Activated CD4-positive, alpha-beta T cell treated with anti-CD3 and anti-CD28 coated beads for 36 hours (primary cell): ENCODE measurements around the gene PHTF2. TPM values are rescaled to one million over a fixed set of nuclear protein-coding genes. Genes with fewer than 3 reads are reported as not detected.

ENCODE experiments used
- ATAC-seq: fragments of 200-7000 bp; cut with Tn5 transposase; one replicate; pipeline ENCODE4 v1.10.0; 2021; ENCODE audit warnings: mild to moderate bottlenecking, moderate library complexity
- CTCF ChIA-PET: fragments of 350-600 bp; sonication (Branson Sonifier 250); formaldehyde crosslinking; loops from one replicate; lab custom pipeline; 2021; ENCODE audit warnings: antibody characterized with exemption; lab: Charles Lee
- POLR2A ChIA-PET: fragments of 350-600 bp; sonication (Branson Sonifier 250); formaldehyde crosslinking; loops from one replicate; lab custom pipeline; 2021; ENCODE audit warnings: antibody characterized with exemption, inconsistent platforms; lab: Charles Lee
- DNase-seq: peaks from one replicate; pipeline ENCODE4 v3.0.0-alpha.2; 2020
- H3K27ac Mint-ChIP-seq: one replicate; pipeline ENCODE4 v1.8.0; 2021; ENCODE audit warnings: mixed read lengths
- H3K27me3 Mint-ChIP-seq: one replicate; pipeline ENCODE4 v1.8.0; 2021; ENCODE audit warnings: mixed read lengths
- H3K36me3 Mint-ChIP-seq: one replicate; pipeline ENCODE4 v1.8.0; 2021; ENCODE audit warnings: low read depth, mixed read lengths
- H3K4me1 Mint-ChIP-seq: one replicate; pipeline ENCODE4 v1.8.0; 2021; ENCODE audit warnings: mixed read lengths
- H3K4me3 Mint-ChIP-seq: one replicate; pipeline ENCODE4 v1.8.0; 2021; ENCODE audit warnings: mild to moderate bottlenecking, moderate library complexity, mixed read lengths
- H3K9me3 Mint-ChIP-seq: one replicate; pipeline ENCODE4 v1.8.0; 2021; ENCODE audit warnings: low read depth, mixed read lengths
- intact Hi-C, 2 experiments: fragments of 100-400 bp; cut with DNase I in 1 of 2; cut with micrococcal nuclease in 1 of 2; formaldehyde crosslinking; loops; one replicate each; pipeline versions ENCODE4 v1.14.2 to v1.15.1; 2022 to 2024; cut with DNase I, micrococcal nuclease
- total RNA-seq, 2 experiments: library from RNA; stranded (reverse); gene quantifications; one replicate each; pipeline ENCODE4 v1.2.3, GENCODE V29; 2021

The PHTF2 gene
- total RNA-seq, 2 experiments from 2014 or later = 25.5 to 26.7 TPM

DNA sequence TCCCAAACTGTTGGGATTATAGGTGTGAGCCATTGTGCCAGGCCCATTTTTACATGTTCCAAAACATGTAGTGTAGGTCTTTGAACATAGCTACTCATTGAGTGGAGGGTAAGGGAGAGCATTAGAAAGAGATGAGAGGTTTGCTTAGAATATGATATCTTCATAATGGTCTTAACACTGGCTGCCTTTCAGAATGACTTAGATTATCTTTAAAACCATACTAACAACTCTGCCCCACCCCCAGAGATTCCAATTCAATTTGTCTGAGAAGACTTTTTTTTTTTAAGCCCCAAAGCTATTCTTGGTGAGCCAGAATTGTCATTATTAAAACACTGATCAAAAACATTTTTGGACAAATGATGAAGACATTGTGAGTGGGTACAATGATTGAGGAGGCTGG is 168.9 kb downstream of the PHTF2 start:
- no peak for DNase-seq
- no peaks in the 10 kb centered on the region for H3K4me1 Mint-ChIP-seq
- ChIA-PET POLR2A (no interaction called here), CTCF (no interaction called here)
- ATAC-seq = no peak
- intact Hi-C loops = no loop called here
- H3K27me3 Mint-ChIP-seq = no peaks in the 10 kb centered on the region
- H3K4me3 Mint-ChIP-seq = no peak overlapping the region
- H3K27ac Mint-ChIP-seq = no peak overlapping the region
- no peaks in the 10 kb centered on the region for H3K36me3 Mint-ChIP-seq
- H3K9me3 Mint-ChIP-seq = no peaks in the 10 kb centered on the region

- no peaks in the 10 kb centered on the region for H3K27me3 Mint-ChIP-seq
- H3K4me1 Mint-ChIP-seq = no peaks in the 10 kb centered on the region
- H3K36me3 Mint-ChIP-seq = no peaks in the 10 kb centered on the region
- POLR2A ChIA-PET = no interaction called here
- CTCF ChIA-PET = no interaction called here
- ATAC-seq (no peak), DNase-seq (no peak)
- intact Hi-C loops = no loop called here
- H3K9me3 Mint-ChIP-seq = no peaks in the 10 kb centered on the region
- H3K4me3 Mint-ChIP-seq = no peak overlapping the region
- no peak overlapping the region for H3K27ac Mint-ChIP-seq
Measured at GRCh38 chr7:77971726-77972125, 173.2 kb downstream of the PHTF2 start.

DNA sequence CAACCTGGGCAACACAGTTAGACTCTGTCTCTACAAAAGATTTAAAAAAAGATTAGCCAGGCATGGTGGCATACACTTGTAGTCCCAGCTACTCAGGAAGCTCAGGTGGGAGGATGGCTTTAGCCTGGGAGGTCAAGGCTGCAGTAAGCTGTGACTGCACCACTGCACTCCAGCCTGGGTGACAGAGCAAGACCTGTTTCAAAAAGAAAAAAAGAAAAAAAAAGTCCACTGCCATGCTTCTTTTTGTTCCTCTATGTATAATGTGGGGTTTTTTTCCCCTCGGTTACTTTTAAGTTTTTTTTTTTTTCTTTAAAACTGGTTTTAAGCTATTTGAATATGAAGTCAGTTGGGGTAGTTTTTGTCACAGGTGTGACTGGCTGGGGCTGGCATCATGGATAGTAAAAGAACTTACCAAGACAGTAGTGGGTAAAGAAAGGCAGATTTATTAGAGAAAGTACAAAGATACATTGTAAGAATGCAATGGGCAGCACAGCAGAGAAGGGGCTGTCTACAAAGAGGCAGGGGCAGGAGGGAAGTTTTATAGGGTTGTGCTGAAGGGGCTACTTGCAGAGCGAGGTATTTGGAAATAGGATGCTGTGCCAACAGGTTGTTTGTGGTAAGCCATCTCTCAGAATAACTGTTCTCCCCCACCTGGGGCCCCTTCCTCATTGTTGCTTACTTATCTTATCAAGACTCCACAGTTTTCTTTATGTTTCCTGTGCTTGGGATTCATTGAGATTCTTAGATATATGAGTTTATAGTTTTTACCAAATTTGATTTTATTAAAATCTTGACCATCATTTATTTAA is 177.3 kb downstream of the PHTF2 start:
- no peak overlapping the region for H3K4me3 Mint-ChIP-seq
- ChIA-PET CTCF (no interaction called here), POLR2A (no interaction called here)
- H3K9me3 Mint-ChIP-seq = no peaks in the 10 kb centered on the region
- H3K36me3 Mint-ChIP-seq = no peaks in the 10 kb centered on the region
- no peaks in the 10 kb centered on the region for H3K4me1 Mint-ChIP-seq
- H3K27ac Mint-ChIP-seq = no peak overlapping the region
- intact Hi-C loops = no loop called here
- peaks cover 4% of the 10 kb centered on the region for H3K27me3 Mint-ChIP-seq
- no peak for DNase-seq
- no peak for ATAC-seq

- H3K27ac Mint-ChIP-seq = no peak overlapping the region
- H3K4me1 Mint-ChIP-seq = no peaks in the 10 kb centered on the region
- intact Hi-C loops = no loop called here
- H3K36me3 Mint-ChIP-seq = no peaks in the 10 kb centered on the region
- ChIA-PET POLR2A (no interaction called here), CTCF (no interaction called here)
- ATAC-seq (no peak), DNase-seq (no peak)
- H3K27me3 Mint-ChIP-seq = peaks cover 8% of the 10 kb centered on the region
- H3K4me3 Mint-ChIP-seq = no peak overlapping the region
- no peaks in the 10 kb centered on the region for H3K9me3 Mint-ChIP-seq
Measured at GRCh38 chr7:77979219-77979618, 180.6 kb downstream of the PHTF2 start.

- H3K36me3 Mint-ChIP-seq = no peaks in the 10 kb centered on the region
- intact Hi-C loops = no loop called here
- DNase-seq (no peak), ATAC-seq (no peak)
- H3K27ac Mint-ChIP-seq = no peak overlapping the region
- peaks cover 8% of the 10 kb centered on the region for H3K27me3 Mint-ChIP-seq
- no peaks in the 10 kb centered on the region for H3K9me3 Mint-ChIP-seq
- ChIA-PET CTCF (no interaction called here), POLR2A (no interaction called here)
- H3K4me1 Mint-ChIP-seq = no peaks in the 10 kb centered on the region
- H3K4me3 Mint-ChIP-seq = no peak overlapping the region
Measured at GRCh38 chr7:77980087-77980713, 181.6 kb downstream of the PHTF2 start.

GRCh38 chr7:77982926-77983550 is 184.5 kb downstream of the PHTF2 start:
- ChIA-PET CTCF (no interaction called here), POLR2A (no interaction called here)
- Mint-ChIP-seq H3K36me3 (no peaks in the 10 kb centered on the region), H3K9me3 (no peaks in the 10 kb centered on the region), H3K4me1 (no peaks in the 10 kb centered on the region), H3K4me3 (no peak overlapping the region), H3K27me3 (peaks cover 11% of the 10 kb centered on the region), H3K27ac (no peak overlapping the region)
- DNase-seq (peak; percentile 36), ATAC-seq (peak; percentile 93)
- intact Hi-C loops = no loop called here

DNA sequence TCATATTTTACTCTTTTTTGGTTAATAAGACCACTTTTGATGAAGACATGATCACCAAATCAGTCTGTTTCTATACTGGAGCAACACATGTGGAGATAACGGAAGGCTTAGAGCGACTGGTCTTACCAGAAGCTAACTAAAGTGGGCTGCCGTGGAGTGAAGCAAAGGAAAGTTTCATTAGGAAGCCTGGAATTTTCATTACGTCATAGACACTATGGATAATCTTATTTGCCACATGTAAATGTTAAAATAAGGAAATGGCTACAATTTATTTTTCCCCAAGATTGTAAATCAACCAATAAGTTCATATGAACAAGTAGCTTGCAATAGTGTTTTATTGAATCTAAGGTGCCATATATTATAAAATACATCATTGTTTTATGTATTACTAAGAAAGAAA is 185.4 kb downstream of the PHTF2 start:
- no peaks in the 10 kb centered on the region for H3K36me3 Mint-ChIP-seq
- peaks cover 11% of the 10 kb centered on the region for H3K27me3 Mint-ChIP-seq
- no peak for ATAC-seq
- ChIA-PET CTCF (no interaction called here), POLR2A (no interaction called here)
- H3K4me1 Mint-ChIP-seq = no peaks in the 10 kb centered on the region
- intact Hi-C loops = no loop called here
- no peak overlapping the region for H3K27ac Mint-ChIP-seq
- H3K9me3 Mint-ChIP-seq = no peaks in the 10 kb centered on the region
- no peak overlapping the region for H3K4me3 Mint-ChIP-seq
- no peak for DNase-seq

DNA sequence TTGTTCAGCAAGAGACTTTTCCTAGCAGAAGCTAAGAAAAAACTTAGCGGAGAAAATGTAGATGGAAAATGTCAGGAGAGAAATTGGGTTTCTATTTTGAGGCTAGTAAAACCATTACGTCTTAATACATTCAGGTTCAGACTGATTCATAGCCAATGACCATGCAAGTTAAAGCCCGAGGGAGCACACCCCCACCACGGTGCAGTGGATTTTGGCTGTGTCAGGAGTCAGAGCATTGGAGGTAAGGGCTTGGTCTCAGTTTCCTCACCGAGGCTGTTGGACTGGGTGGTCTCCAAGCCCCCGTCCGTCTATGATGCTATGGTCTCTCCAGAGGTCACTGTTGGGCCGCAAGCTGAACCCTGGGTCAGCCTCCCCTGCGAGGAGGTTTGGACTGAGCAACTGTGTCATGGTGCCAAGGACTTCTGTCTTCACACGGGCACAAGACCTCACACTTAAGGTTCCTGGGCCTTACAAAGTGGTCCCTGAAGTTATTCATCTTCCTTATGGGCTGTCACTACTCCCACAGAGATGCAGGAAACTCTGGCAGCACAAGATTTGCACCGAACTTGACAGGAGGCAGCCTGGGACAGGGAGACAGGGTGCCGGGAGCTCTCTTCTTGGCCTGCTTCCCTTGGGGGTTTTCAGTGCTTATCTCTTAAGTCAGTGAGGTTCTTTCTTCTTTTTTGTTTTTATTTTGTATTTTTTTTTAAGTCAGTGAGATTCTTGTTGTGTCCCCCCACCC is 186.8 kb downstream of the PHTF2 start:
- Mint-ChIP-seq H3K4me3 (no peak overlapping the region), H3K27me3 (peaks cover 11% of the 10 kb centered on the region), H3K27ac (no peak overlapping the region), H3K9me3 (no peaks in the 10 kb centered on the region), H3K36me3 (no peaks in the 10 kb centered on the region), H3K4me1 (no peaks in the 10 kb centered on the region)
- intact Hi-C loops = no loop called here
- ChIA-PET CTCF (no interaction called here), POLR2A (no interaction called here)
- DNase-seq (no peak), ATAC-seq (no peak)

GRCh38 chr7:77985974-77986339 is 187.4 kb downstream of the PHTF2 start:
- no peak overlapping the region for H3K4me3 Mint-ChIP-seq
- H3K27me3 Mint-ChIP-seq = peaks cover 7% of the 10 kb centered on the region
- H3K4me1 Mint-ChIP-seq = no peaks in the 10 kb centered on the region
- ChIA-PET POLR2A (no interaction called here), CTCF (no interaction called here)
- no peaks in the 10 kb centered on the region for H3K9me3 Mint-ChIP-seq
- ATAC-seq (no peak), DNase-seq (no peak)
- intact Hi-C loops = no loop called here
- H3K36me3 Mint-ChIP-seq = no peaks in the 10 kb centered on the region
- no peak overlapping the region for H3K27ac Mint-ChIP-seq

GRCh38 chr7:77989981-77990566 is 191.5 kb downstream of the PHTF2 start:
- peak; percentile 43 for DNase-seq
- intact Hi-C loops = no loop called here

DNA sequence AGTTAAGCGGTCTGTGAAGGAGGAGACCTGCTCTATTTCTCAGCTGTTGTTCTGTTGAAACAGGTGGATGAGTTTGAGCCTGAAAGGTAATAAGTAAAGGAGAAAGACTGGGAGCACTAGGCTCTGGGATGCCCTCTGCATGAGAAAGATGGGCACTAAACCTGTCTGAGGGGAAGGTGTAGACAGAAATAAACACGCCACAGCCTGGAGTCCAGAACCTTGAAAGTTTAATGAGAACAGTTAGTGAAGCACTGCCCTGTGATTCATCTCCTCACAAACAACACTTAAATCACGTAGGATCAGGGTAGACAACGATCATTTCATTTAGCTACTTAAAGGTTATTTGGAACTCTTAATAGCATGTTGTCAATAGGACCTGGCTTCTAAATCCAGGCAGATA is 193.1 kb downstream of the PHTF2 start:
- H3K36me3 Mint-ChIP-seq = no peaks in the 10 kb centered on the region
- H3K27me3 Mint-ChIP-seq = no peaks in the 10 kb centered on the region
- H3K27ac Mint-ChIP-seq = no peak overlapping the region
- CTCF ChIA-PET = interaction anchor here (0.6 kb wide), 1 partner anchor 343 kb away, joined by 3 read pairs; no protein-coding TSS in a partner anchor
- no peak overlapping the region for H3K4me3 Mint-ChIP-seq
- POLR2A ChIA-PET = no interaction called here
- DNase-seq (no peak), ATAC-seq (no peak)
- no peaks in the 10 kb centered on the region for H3K4me1 Mint-ChIP-seq
- intact Hi-C loops = no loop called here
- H3K9me3 Mint-ChIP-seq = no peaks in the 10 kb centered on the region

More at GRCh38 chr7:77989981-77990566, 191.5 kb downstream of the PHTF2 start:
- ATAC-seq = no peak
- POLR2A ChIA-PET = no interaction called here
- CTCF ChIA-PET = interaction anchor here (1.5 kb wide), 1 partner anchor 50 kb away, joined by 3 read pairs; no protein-coding TSS in a partner anchor
- peaks cover 4% of the 10 kb centered on the region for H3K27me3 Mint-ChIP-seq
- H3K9me3 Mint-ChIP-seq = no peaks in the 10 kb centered on the region
- H3K36me3 Mint-ChIP-seq = no peaks in the 10 kb centered on the region
- no peak overlapping the region for H3K4me3 Mint-ChIP-seq
- no peak overlapping the region for H3K27ac Mint-ChIP-seq
- no peaks in the 10 kb centered on the region for H3K4me1 Mint-ChIP-seq
